KMS-11 (cell line): ENCODE results near the gene TMEM35A.

Experiments
- H2AFZ ChIP-seq: fragments of 200-600 bp; sonication (generic); 2 replicates; pipeline ENCODE4 v1.6.1; 2016; ENCODE audit warnings: antibody characterized with exemption, mixed run types, low read depth
- H3K27ac ChIP-seq: fragments of 200-600 bp; sonication (generic); 2 replicates; pipeline ENCODE4 v1.6.1; 2016; ENCODE audit warnings: mild to moderate bottlenecking, mixed run types
- H3K27me3 ChIP-seq: fragments of 200-600 bp; sonication (generic); 2 replicates; pipeline ENCODE4 v1.6.1; 2017; ENCODE audit warnings: mild to moderate bottlenecking, low read depth, mixed run types, moderate library complexity; ENCODE audit not compliant: insufficient read depth
- H3K36me3 ChIP-seq: fragments of 200-600 bp; sonication (generic); 2 replicates; pipeline ENCODE4 v1.6.1; 2017; ENCODE audit warnings: mild to moderate bottlenecking, mixed run types; ENCODE audit not compliant: insufficient read depth
- H3K4me1 ChIP-seq: fragments of 200-600 bp; sonication (generic); 2 replicates; pipeline ENCODE4 v1.6.1; 2016; ENCODE audit warnings: mild to moderate bottlenecking, low read depth, mixed run types; ENCODE audit not compliant: poor library complexity, severe bottlenecking
- H3K4me2 ChIP-seq: fragments of 200-600 bp; sonication (generic); 2 replicates; pipeline ENCODE4 v1.7.0; 2016; ENCODE audit warnings: mild to moderate bottlenecking, mixed run types
- H3K4me3 ChIP-seq: fragments of 200-600 bp; sonication (generic); IDR thresholded peaks from 2 replicates; pipeline ENCODE4 v1.6.1; 2017; ENCODE audit warnings: low read depth, low read length, mixed read lengths; ENCODE audit not compliant: insufficient read depth
- H3K79me2 ChIP-seq: fragments of 200-600 bp; sonication (generic); 2 replicates; pipeline ENCODE4 v1.6.1; 2016; ENCODE audit warnings: low read depth, mixed run types; ENCODE audit not compliant: insufficient read depth
- H3K9ac ChIP-seq: fragments of 200-600 bp; sonication (generic); 2 replicates; pipeline ENCODE4 v1.6.1; 2016; ENCODE audit warnings: mild to moderate bottlenecking, mixed run types
- H4K20me1 ChIP-seq: fragments of 200-600 bp; sonication (generic); 2 replicates; pipeline ENCODE4 v1.6.1; 2016; ENCODE audit warnings: mild to moderate bottlenecking, mixed run types; ENCODE audit not compliant: insufficient read depth
- TF ChIP-seq, protein P1 (sequence below): fragments of 200-600 bp; sonication (generic); conservative IDR thresholded peaks from 2 replicates; pipeline ENCODE4 v1.6.1; 2017; ENCODE audit warnings: low read depth, mild to moderate bottlenecking, antibody characterized with exemption, low read length, moderate library complexity, mixed read lengths

Gene TMEM35A

DNA sequence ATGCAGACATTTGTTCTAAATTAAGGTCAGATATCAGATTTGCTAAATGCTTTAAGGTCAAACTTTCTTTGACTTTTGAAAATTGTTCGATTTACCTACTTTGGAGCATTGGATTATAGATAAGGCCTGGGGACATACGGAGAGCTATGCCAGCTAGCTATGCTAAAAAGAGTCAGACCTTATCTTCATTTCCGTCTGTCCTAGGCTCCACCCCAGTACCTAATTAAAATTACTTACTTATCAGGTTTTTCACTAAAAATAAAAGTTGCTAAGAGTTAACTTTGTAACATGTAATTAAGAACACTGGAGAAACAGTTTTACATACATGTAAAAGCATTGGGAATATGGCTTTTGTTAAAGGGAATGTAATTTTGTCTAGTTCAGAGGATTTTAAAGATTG is 7.1 kb upstream of the TMEM35A start:
- H3K27me3 ChIP-seq: no peaks in the 10 kb centered on the region
- H3K4me1 ChIP-seq: no peaks in the 10 kb centered on the region
- no peak overlapping the region for H3K9ac ChIP-seq
- TF ChIP-seq, protein P1, sequence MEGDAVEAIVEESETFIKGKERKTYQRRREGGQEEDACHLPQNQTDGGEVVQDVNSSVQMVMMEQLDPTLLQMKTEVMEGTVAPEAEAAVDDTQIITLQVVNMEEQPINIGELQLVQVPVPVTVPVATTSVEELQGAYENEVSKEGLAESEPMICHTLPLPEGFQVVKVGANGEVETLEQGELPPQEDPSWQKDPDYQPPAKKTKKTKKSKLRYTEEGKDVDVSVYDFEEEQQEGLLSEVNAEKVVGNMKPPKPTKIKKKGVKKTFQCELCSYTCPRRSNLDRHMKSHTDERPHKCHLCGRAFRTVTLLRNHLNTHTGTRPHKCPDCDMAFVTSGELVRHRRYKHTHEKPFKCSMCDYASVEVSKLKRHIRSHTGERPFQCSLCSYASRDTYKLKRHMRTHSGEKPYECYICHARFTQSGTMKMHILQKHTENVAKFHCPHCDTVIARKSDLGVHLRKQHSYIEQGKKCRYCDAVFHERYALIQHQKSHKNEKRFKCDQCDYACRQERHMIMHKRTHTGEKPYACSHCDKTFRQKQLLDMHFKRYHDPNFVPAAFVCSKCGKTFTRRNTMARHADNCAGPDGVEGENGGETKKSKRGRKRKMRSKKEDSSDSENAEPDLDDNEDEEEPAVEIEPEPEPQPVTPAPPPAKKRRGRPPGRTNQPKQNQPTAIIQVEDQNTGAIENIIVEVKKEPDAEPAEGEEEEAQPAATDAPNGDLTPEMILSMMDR: no peak
- no peak overlapping the region for H2AFZ ChIP-seq
- no peak overlapping the region for H3K4me2 ChIP-seq
- H3K4me3 ChIP-seq: no peak overlapping the region
- H3K27ac ChIP-seq: no peak overlapping the region
- H3K79me2 ChIP-seq: no peaks in the 10 kb centered on the region
- H4K20me1 ChIP-seq: no peaks in the 10 kb centered on the region
- H3K36me3 ChIP-seq: no peaks in the 10 kb centered on the region

DNA sequence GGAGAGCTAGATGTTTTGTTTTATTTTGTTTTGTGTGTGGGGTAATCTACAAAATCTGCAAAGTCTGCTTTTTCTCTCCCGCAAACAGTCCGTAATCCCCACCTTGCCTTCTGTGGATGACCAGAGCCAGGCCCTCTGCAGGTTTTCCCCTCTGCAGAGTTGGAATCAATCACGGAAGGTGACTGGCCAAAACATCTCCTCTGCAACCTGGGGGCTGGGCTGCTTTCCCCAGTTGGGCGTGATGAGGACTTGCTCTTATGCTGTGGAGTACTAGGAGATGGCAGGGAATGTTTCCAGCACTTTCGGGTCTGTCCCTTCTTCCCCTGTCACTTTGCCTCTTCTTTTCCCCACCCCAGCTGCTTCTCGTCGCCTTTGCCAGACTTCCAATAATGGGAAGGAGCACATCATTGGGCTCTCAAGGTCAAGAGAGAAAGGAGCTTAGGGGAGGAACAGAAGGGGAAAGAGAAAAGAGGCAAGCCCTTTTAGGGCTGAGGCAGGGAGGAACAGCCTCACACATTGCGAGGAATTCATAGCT is 1.1 kb downstream of the TMEM35A start:
- H3K36me3 ChIP-seq: no peaks in the 10 kb centered on the region
- H3K9ac ChIP-seq: no peak overlapping the region
- no peaks in the 10 kb centered on the region for H4K20me1 ChIP-seq
- no peak overlapping the region for H2AFZ ChIP-seq
- no peak overlapping the region for H3K27ac ChIP-seq
- no peaks in the 10 kb centered on the region for H3K27me3 ChIP-seq
- no peaks in the 10 kb centered on the region for H3K4me1 ChIP-seq
- no peak overlapping the region for H3K4me3 ChIP-seq
- no peak overlapping the region for H3K4me2 ChIP-seq
- TF ChIP-seq, protein P1: no peak
- H3K79me2 ChIP-seq: no peaks in the 10 kb centered on the region

DNA sequence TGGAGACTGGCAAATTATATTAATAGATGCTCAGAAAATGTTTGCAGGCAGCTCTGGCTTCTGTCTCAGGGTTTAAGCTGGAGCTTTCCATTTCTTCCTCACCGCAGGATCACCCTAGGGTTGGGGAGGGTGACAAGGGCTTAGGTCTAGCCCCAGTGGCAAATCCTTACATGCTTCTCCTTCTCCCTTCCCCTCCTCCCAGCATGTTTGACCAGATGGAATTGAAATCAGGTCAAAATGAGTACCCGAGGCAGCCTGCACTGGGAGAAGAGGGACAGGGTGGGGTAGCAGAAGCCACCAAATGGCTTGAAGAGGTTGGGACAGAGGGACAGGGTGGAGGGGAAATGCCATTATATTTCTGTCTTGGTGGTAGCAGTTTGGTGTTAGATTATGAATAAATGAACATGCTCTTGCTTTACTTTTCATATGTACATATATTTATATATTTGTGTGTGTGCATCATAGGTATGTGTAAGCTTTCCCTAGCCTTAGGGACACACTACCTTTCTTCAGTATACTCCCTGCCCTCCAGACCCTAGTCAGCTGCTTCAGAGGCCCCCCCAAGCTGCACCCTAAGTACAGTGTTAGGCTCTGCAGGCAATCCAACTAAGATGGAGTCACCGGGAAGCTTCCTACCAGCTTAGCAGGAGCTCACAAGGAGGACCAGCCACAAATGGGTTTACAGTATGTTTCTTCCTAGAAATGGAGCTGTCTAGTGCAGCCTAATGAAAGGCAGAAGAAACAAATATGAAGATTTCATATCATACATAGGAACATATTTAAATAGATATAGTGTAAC is 1.8 kb downstream of the TMEM35A start:
- H3K4me1 ChIP-seq: no peaks in the 10 kb centered on the region
- no peak overlapping the region for H3K4me2 ChIP-seq
- no peak overlapping the region for H3K4me3 ChIP-seq
- no peaks in the 10 kb centered on the region for H3K36me3 ChIP-seq
- no peaks in the 10 kb centered on the region for H3K79me2 ChIP-seq
- TF ChIP-seq, protein P1: no peak
- no peak overlapping the region for H3K27ac ChIP-seq
- no peaks in the 10 kb centered on the region for H3K27me3 ChIP-seq
- no peak overlapping the region for H2AFZ ChIP-seq
- no peak overlapping the region for H3K9ac ChIP-seq
- no peaks in the 10 kb centered on the region for H4K20me1 ChIP-seq

DNA sequence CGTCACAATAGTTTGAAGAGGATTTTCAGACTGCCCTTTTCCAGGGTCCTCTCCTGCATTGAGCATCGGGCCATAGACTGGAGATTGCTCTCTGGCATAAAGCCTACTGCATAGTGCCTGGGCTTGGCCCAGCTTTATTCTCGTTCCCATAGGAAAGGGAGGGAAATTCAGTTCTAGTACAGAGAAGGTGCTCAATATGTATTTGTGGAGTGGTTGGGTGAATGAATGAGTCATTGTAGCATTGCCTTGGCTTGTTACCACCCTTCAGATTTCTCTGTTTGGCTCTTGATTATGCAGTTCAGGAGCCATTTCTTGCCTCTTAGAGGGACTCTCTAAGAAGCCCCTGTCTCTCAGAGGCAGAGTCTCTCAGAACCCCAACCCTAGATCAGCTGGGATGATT is 2.6 kb downstream of the TMEM35A start:
- H3K4me1 ChIP-seq: no peaks in the 10 kb centered on the region
- no peaks in the 10 kb centered on the region for H3K79me2 ChIP-seq
- TF ChIP-seq, protein P1: no peak
- no peak overlapping the region for H3K4me2 ChIP-seq
- no peak overlapping the region for H2AFZ ChIP-seq
- H4K20me1 ChIP-seq: no peaks in the 10 kb centered on the region
- no peak overlapping the region for H3K4me3 ChIP-seq
- no peak overlapping the region for H3K9ac ChIP-seq
- H3K36me3 ChIP-seq: no peaks in the 10 kb centered on the region
- no peak overlapping the region for H3K27ac ChIP-seq
- H3K27me3 ChIP-seq: no peaks in the 10 kb centered on the region
